ENCODE data around the gene CDH4.

DNA sequence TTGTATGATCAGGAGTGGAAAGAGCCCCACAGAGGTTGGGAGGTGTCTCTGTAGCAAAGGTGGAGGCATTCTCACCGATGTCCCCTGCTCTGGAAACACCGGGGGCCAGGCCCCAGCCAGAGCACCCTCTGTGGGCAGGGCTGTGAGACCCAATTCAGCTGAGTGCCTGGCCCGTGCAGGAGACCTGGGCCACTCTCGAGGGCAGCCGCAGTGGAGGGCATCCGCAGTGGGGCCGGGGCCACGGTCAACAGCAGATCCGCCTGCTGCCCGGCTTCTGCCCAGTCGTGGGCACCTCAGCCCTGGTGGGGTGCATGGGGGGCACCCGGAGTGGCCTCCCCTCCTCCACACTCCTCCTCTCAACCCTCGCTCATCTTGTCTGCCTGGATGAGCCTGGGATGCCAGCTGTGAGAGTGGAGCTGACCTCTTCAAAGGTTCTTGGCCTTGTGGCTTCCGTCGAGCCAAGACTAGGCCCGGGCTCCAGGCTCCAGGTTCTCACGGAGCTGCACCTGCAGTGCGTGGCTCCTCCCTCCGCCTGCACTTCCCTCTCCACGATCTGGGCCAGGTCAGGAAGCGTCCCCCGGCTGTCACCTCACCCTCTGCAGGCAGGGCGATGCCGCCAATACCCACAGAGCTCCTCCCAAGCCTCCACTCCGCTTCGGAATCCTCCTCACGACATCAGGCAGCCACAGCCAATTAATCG lies 678.9 kb downstream of the CDH4 start:
- TF ChIP-seq, protein P1, sequence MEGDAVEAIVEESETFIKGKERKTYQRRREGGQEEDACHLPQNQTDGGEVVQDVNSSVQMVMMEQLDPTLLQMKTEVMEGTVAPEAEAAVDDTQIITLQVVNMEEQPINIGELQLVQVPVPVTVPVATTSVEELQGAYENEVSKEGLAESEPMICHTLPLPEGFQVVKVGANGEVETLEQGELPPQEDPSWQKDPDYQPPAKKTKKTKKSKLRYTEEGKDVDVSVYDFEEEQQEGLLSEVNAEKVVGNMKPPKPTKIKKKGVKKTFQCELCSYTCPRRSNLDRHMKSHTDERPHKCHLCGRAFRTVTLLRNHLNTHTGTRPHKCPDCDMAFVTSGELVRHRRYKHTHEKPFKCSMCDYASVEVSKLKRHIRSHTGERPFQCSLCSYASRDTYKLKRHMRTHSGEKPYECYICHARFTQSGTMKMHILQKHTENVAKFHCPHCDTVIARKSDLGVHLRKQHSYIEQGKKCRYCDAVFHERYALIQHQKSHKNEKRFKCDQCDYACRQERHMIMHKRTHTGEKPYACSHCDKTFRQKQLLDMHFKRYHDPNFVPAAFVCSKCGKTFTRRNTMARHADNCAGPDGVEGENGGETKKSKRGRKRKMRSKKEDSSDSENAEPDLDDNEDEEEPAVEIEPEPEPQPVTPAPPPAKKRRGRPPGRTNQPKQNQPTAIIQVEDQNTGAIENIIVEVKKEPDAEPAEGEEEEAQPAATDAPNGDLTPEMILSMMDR (conservative IDR thresholded peaks at IDR 0.05): no peak
- TF ChIP-seq EZH2 (IDR thresholded peaks at IDR 0.05; ENCODE audit: low read depth): no peak
